ENCODE data around the gene SLC25A47.

DNA sequence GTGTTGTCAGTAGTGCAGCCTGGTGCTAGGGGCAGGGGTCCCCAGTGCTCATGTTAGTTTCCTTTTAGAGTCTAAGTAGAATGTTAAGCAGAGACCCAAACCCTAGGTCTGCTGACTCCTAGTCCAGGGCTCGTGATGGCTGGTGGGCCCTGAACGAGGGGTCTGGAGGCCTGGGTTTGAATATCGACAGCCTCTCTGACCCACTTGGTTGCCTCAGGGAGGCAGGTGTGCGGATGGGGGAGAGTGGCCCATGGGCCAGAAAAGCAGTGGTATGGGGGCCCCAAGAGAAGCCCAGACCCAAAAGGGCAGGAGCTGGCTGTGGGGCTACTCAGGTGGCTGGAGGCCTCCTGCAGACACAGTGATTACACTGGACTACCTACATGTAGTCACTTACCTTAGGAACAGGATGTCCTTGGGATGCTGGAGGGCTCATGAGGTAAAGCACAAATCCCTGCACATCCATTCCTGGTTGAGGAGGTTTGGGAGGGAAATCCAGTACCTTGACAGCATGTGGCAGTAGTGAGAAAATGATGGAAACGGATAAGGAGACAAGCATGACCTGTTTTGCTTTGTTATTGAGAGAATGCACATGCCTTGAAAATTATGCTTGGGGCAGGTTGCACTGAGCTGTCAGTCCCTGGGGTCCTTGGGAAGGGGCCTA, 15.2 kb upstream of the SLC25A47 start:
- TF ChIP-seq, protein P1, sequence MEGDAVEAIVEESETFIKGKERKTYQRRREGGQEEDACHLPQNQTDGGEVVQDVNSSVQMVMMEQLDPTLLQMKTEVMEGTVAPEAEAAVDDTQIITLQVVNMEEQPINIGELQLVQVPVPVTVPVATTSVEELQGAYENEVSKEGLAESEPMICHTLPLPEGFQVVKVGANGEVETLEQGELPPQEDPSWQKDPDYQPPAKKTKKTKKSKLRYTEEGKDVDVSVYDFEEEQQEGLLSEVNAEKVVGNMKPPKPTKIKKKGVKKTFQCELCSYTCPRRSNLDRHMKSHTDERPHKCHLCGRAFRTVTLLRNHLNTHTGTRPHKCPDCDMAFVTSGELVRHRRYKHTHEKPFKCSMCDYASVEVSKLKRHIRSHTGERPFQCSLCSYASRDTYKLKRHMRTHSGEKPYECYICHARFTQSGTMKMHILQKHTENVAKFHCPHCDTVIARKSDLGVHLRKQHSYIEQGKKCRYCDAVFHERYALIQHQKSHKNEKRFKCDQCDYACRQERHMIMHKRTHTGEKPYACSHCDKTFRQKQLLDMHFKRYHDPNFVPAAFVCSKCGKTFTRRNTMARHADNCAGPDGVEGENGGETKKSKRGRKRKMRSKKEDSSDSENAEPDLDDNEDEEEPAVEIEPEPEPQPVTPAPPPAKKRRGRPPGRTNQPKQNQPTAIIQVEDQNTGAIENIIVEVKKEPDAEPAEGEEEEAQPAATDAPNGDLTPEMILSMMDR (conservative IDR thresholded peaks at IDR 0.05; ENCODE audit: low read length), result no peak
- no peak for TF ChIP-seq EZH2phosphoT487 (IDR thresholded peaks at IDR 0.05; ENCODE audit: borderline replicate concordance)
